Esophagus squamous epithelium (tissue), 5 donors: ENCODE results near the gene FAM163A. TPM values are rescaled to one million over a fixed set of nuclear protein-coding genes. Genes with fewer than 3 reads are reported as not detected.
A peak's percentile ranks its signal among the peaks of the same experiment; 100 is the strongest.

Experiments used
- DNase-seq: peaks from one replicate; lab custom pipeline; 2025; lab: John Stamatoyannopoulos, UW
- H3K27ac ChIP-seq, 4 donors: fragments of 200-600 bp; sonication (generic); one replicate each; pipeline ENCODE4 v1.5.1; 2016 to 2019; ENCODE audit warnings: mild to moderate bottlenecking in 1 of 4
- H3K27me3 ChIP-seq, 4 donors: fragments of 200-600 bp; sonication (generic); 1 replicate in 3 of 4; 2 replicates in 1 of 4; pipeline versions ENCODE4 v1.5.1 to v1.6.0; 2017 to 2021; ENCODE audit warnings: antibody characterized with exemption in 1 of 4
- H3K36me3 ChIP-seq, 3 donors: fragments of 200-600 bp; sonication (generic); one replicate each; pipeline ENCODE4 v1.5.1; 2016 to 2019
- H3K4me1 ChIP-seq, 3 donors: fragments of 200-600 bp; sonication (generic); one replicate each; pipeline ENCODE4 v1.5.1; 2017 to 2019
- H3K4me3 ChIP-seq, 4 donors: fragments of 200-600 bp; sonication (generic); 1 replicate in 3 of 4; 2 replicates in 1 of 4; pipeline ENCODE4 v1.5.1; 2016 to 2019; ENCODE audit warnings: mild to moderate bottlenecking in 2 of 4, moderate library complexity in 1 of 4
- H3K9me3 ChIP-seq, 3 donors: fragments of 200-600 bp; sonication (generic); one replicate each; pipeline ENCODE4 v1.5.1; 2016 to 2019
- CTCF ChIP-seq, 6 experiments: fragments of 450-650 bp in 4 of 6; fragments of 200-600 bp in 2 of 6; sonication (generic) in 2 of 6; IDR thresholded peaks; one replicate each; pipeline ENCODE4 v1.5.1; 2016 to 2019; ENCODE audit warnings: antibody characterized with exemption in 6 of 6, mild to moderate bottlenecking in 4 of 6, moderate library complexity in 4 of 6
- POLR2A ChIP-seq, 4 donors: fragments of 450-650 bp; IDR thresholded peaks; one replicate each; pipeline ENCODE4 v1.6.1; 2017; ENCODE audit warnings: antibody characterized with exemption in 4 of 4, mild to moderate bottlenecking in 4 of 4, moderate library complexity in 3 of 4
- WGBS, 2 donors: methylation state at CpG; one replicate each; pipeline ENCODE4 v1.1.5; 2018; 5-methylcytosine and 5-hydroxymethylcytosine counted together
- intact Hi-C: fragments of 100-400 bp; cut with DNase I; formaldehyde crosslinking; loops from one replicate; pipeline ENCODE4 v1.15.0; 2022
- total RNA-seq, 4 donors: library from RNA; depleted of rRNA; stranded (reverse); fragments of >200 nt; gene quantifications; one replicate each; pipeline ENCODE4 v1.1.0, GENCODE V29; 2016
- donor health status: DM: yes; HTN: yes; CAD: no.

Gene FAM163A
- total RNA-seq, 4 donors from 2014 or later: not detected

- Histone ChIP-seq H3K4me1 (peaks cover 0 to 17% (median 0%) of the 10 kb centered on the region in 3 donors), H3K27me3 (no peaks in the 10 kb centered on the region), H3K4me3 (no peak overlapping the region), H3K9me3 (peaks cover 0 to 5% (median 0%) of the 10 kb centered on the region in 3 donors), H3K27ac (no peak overlapping the region), H3K36me3 (no peaks in the 10 kb centered on the region)
- no peak for DNase-seq
- TF ChIP-seq POLR2A (IDR thresholded peaks at IDR 0.05) (no peak), CTCF (IDR thresholded peaks at IDR 0.05) (no peak)
- intact Hi-C loops: loop anchor here (5.0 kb wide), 1 partner anchor 104 kb away; no protein-coding TSS in a partner anchor
- 69 to 76% methylated on average over 5 of the region's 6 CpGs for WGBS, 2 donors
Measured at GRCh38 chr1:179708434-179709195, 34.5 kb upstream of the FAM163A start.

GRCh38 chr1:179709841-179710329, 33.2 kb upstream of the FAM163A start:
- intact Hi-C loops: loop anchor here (5.0 kb wide), 1 partner anchor 102 kb away; no protein-coding TSS in a partner anchor
- Histone ChIP-seq H3K27me3 (no peaks in the 10 kb centered on the region), H3K36me3 (no peaks in the 10 kb centered on the region), H3K27ac (peak overlapping the region in 1 of 4 donors; percentile 12), H3K4me3 (no peak overlapping the region), H3K4me1 (peaks cover 0 to 17% (median 0%) of the 10 kb centered on the region in 3 donors), H3K9me3 (peaks cover 0 to 17% (median 7%) of the 10 kb centered on the region in 3 donors)
- WGBS, 2 donors: 28 to 29% methylated on average over 5 of the region's 5 CpGs
- no peak for DNase-seq
- TF ChIP-seq POLR2A (IDR thresholded peaks at IDR 0.05) (no peak), CTCF (IDR thresholded peaks at IDR 0.05) (no peak)

- Histone ChIP-seq H3K36me3 (no peaks in the 10 kb centered on the region), H3K4me3 (no peak overlapping the region), H3K4me1 (peaks cover 0 to 15% (median 0%) of the 10 kb centered on the region in 3 donors), H3K27me3 (no peaks in the 10 kb centered on the region), H3K9me3 (peaks cover 0 to 37% (median 17%) of the 10 kb centered on the region in 3 donors), H3K27ac (no peak overlapping the region)
- WGBS, 2 donors: 71 to 73% methylated on average over 1 of the region's 1 CpG
- no peak for DNase-seq
- no peak for TF ChIP-seq POLR2A (IDR thresholded peaks at IDR 0.05)
- no peak for TF ChIP-seq CTCF (IDR thresholded peaks at IDR 0.05)
- intact Hi-C loops: no loop called here
Measured at GRCh38 chr1:179714159-179714558, 28.9 kb upstream of the FAM163A start.

GRCh38 chr1:179714623-179715022, 28.5 kb upstream of the FAM163A start:
- Histone ChIP-seq H3K4me1 (peaks cover 0 to 10% (median 0%) of the 10 kb centered on the region in 3 donors), H3K27me3 (no peaks in the 10 kb centered on the region), H3K4me3 (no peak overlapping the region), H3K27ac (no peak overlapping the region), H3K36me3 (no peaks in the 10 kb centered on the region), H3K9me3 (peaks cover 0 to 39% (median 17%) of the 10 kb centered on the region in 3 donors)
- TF ChIP-seq CTCF (IDR thresholded peaks at IDR 0.05): no peak
- no peak for TF ChIP-seq POLR2A (IDR thresholded peaks at IDR 0.05)
- DNase-seq: no peak
- intact Hi-C loops: no loop called here

GRCh38 chr1:179719272-179719671, 23.8 kb upstream of the FAM163A start:
- TF ChIP-seq CTCF (IDR thresholded peaks at IDR 0.05) (no peak), POLR2A (IDR thresholded peaks at IDR 0.05) (no peak)
- Histone ChIP-seq H3K4me1 (no peaks in the 10 kb centered on the region), H3K36me3 (no peaks in the 10 kb centered on the region), H3K27ac (no peak overlapping the region), H3K9me3 (peaks cover 0 to 41% (median 15%) of the 10 kb centered on the region in 3 donors), H3K4me3 (no peak overlapping the region), H3K27me3 (no peaks in the 10 kb centered on the region)
- DNase-seq: no peak
- intact Hi-C loops: no loop called here
